Muscle of leg (tissue), 16 donors: ENCODE measurements around the gene KRCC1. TPM values are rescaled to one million over a fixed set of nuclear protein-coding genes. Genes with fewer than 3 reads are reported as not detected.
A peak's percentile ranks its signal among the peaks of the same experiment; 100 is the strongest.

Experiments
- DNase-seq: peaks from one replicate; pipeline ENCODE4 v3.0.0; 2013
- H3K27ac ChIP-seq: one replicate; pipeline ENCODE4 v1.5.1; 2013; ENCODE audit warnings: mild to moderate bottlenecking, low read length, control low read depth
- H3K27me3 ChIP-seq: one replicate; pipeline ENCODE4 v1.6.1; 2013; ENCODE audit warnings: low read length; ENCODE audit not compliant: control insufficient read depth, insufficient read depth
- H3K36me3 ChIP-seq: one replicate; pipeline ENCODE4 v1.6.1; 2013; ENCODE audit warnings: low read length; ENCODE audit not compliant: control insufficient read depth, insufficient read depth
- H3K4me1 ChIP-seq: one replicate; pipeline ENCODE4 v1.6.1; 2013; ENCODE audit warnings: low read length; ENCODE audit not compliant: control insufficient read depth, insufficient read depth
- H3K4me3 ChIP-seq: one replicate; pipeline ENCODE4 v1.5.1; 2013; ENCODE audit warnings: low read length, control low read depth
- H3K9me3 ChIP-seq: replicated peaks from 2 replicates; pipeline ENCODE4 v1.6.1; 2013; ENCODE audit warnings: low read depth, low read length; ENCODE audit not compliant: control insufficient read depth
- WGBS: methylation state at CpG from one replicate; pipeline ENCODE4 v1.1.5; 2013; ENCODE audit warnings: missing lambda C conversion rate; ENCODE audit not compliant: insufficient coverage; 5-methylcytosine and 5-hydroxymethylcytosine counted together
- long read RNA-seq, 11 donors: transcript quantifications; one replicate each; lab custom pipeline, GENCODE V29; 2026
- polyA plus RNA-seq, 8 donors: library from polyadenylated mRNA; unstranded; fragments of 120-200 nt; gene quantifications; one replicate each; pipeline versions ENCODE4 v1.2.1 to v1.2.3, GENCODE V29; 2013; ENCODE audit warnings: inconsistent platforms in 1 of 8, low replicate concordance in 1 of 8; ENCODE audit not compliant: insufficient read length in 8 of 8, insufficient read depth in 1 of 8
- total RNA-seq: library from RNA; stranded (reverse); fragments of 120-200 nt; gene quantifications from one replicate; pipeline ENCODE4 v1.2.4, GENCODE V29; 2013

KRCC1 gene
- 30.8 TPM for total RNA-seq
- 10 to 100 TPM; 33.1 to 38.3 (median 35.8) TPM for polyA plus RNA-seq
- long read RNA-seq, donor 1, transcript KRCC1-201 (4 exons, 1,753 nt), result major isoform, 6 of 6 reads
- long read RNA-seq, donor 1, partial matches to known transcripts, result 0 of 6 reads
- long read RNA-seq, donor 1, other reads (novel, unspliced or antisense), result 0 of 6 reads
- long read RNA-seq, donor 2, partial matches to known transcripts, result 0 of 2 reads
- long read RNA-seq, donor 2, other reads (novel, unspliced or antisense), result 0 of 2 reads
- long read RNA-seq, donor 3, partial matches to known transcripts, result 0 of 4 reads
- long read RNA-seq, donor 3, other reads (novel, unspliced or antisense), result 0 of 4 reads
- long read RNA-seq, donor 4, transcript KRCC1-201 (4 exons, 1,753 nt), result major isoform, 7 of 7 reads
- long read RNA-seq, donor 4, partial matches to known transcripts, result 0 of 7 reads
- long read RNA-seq, donor 4, other reads (novel, unspliced or antisense), result 0 of 7 reads
- long read RNA-seq, donor 5, transcript KRCC1-201 (4 exons, 1,753 nt), result major isoform, 38 of 38 reads
- long read RNA-seq, donor 5, partial matches to known transcripts, result 0 of 38 reads
- long read RNA-seq, donor 5, other reads (novel, unspliced or antisense), result 0 of 38 reads
- long read RNA-seq, donor 6, transcript KRCC1-201 (4 exons, 1,753 nt), result major isoform, 19 of 324 reads
- long read RNA-seq, donor 6, partial matches to known transcripts, result 192 of 324 reads
- long read RNA-seq, donor 6, other reads (novel, unspliced or antisense), result 113 of 324 reads
- long read RNA-seq, donor 7, transcript KRCC1-201 (4 exons, 1,753 nt), result major isoform, 22 of 34 reads
- long read RNA-seq, donor 7, partial matches to known transcripts, result 12 of 34 reads
- long read RNA-seq, donor 7, other reads (novel, unspliced or antisense), result 0 of 34 reads
- long read RNA-seq, donor 8, transcript KRCC1-201 (4 exons, 1,753 nt), result major isoform, 15 of 15 reads
- long read RNA-seq, donor 8, partial matches to known transcripts, result 0 of 15 reads
- long read RNA-seq, donor 8, other reads (novel, unspliced or antisense), result 0 of 15 reads
- long read RNA-seq, donor 9, transcript KRCC1-201 (4 exons, 1,753 nt), result major isoform, 11 of 11 reads
- long read RNA-seq, donor 9, partial matches to known transcripts, result 0 of 11 reads
- long read RNA-seq, donor 9, other reads (novel, unspliced or antisense), result 0 of 11 reads
- long read RNA-seq, donor 10, transcript KRCC1-201 (4 exons, 1,753 nt), result major isoform, 19 of 194 reads
- long read RNA-seq, donor 10, partial matches to known transcripts, result 109 of 194 reads
- long read RNA-seq, donor 10, other reads (novel, unspliced or antisense), result 66 of 194 reads
- long read RNA-seq, donor 11, transcript KRCC1-201 (4 exons, 1,753 nt), result major isoform, 21 of 21 reads
- long read RNA-seq, donor 11, partial matches to known transcripts, result 0 of 21 reads
- long read RNA-seq, donor 11, other reads (novel, unspliced or antisense), result 0 of 21 reads

GRCh38 chr2:88055371-88056128 is at the start of gene KRCC1:
Gene KRCC1 (minus strand): TSS chr2:88055783. CDS start chr2:88028563, 27,220 bp downstream.
- no peaks in the 10 kb centered on the region for H3K9me3 ChIP-seq
- under 1% methylated on average over 57 of the region's 77 CpGs for WGBS
- H3K27me3 ChIP-seq, result no peaks in the 10 kb centered on the region
- peak within 1 kb of the TSS; percentile 92 for H3K4me3 ChIP-seq
- peak; percentile 98 for DNase-seq
- no peaks in the 10 kb centered on the region for H3K36me3 ChIP-seq
- peaks cover 17% of the 10 kb centered on the region for H3K4me1 ChIP-seq
- peak within 1 kb of the TSS; percentile 94 for H3K27ac ChIP-seq

- no peaks in the 10 kb centered on the region for H3K27me3 ChIP-seq
- no peak overlapping the region for H3K4me3 ChIP-seq
- H3K36me3 ChIP-seq, result peaks cover 12% of the 10 kb centered on the region
- no peak overlapping the region for H3K27ac ChIP-seq
- DNase-seq, result peak; percentile 65
- H3K9me3 ChIP-seq, result no peaks in the 10 kb centered on the region
- WGBS, result 54% methylated on average over 2 of the region's 3 CpGs
- peaks cover 5% of the 10 kb centered on the region for H3K4me1 ChIP-seq
Measured at GRCh38 chr2:88100489-88100858, 44.9 kb upstream of the KRCC1 start.

- Histone ChIP-seq H3K36me3 (peaks cover 15% of the 10 kb centered on the region), H3K27ac (peak overlapping the region; percentile 16), H3K27me3 (no peaks in the 10 kb centered on the region), H3K9me3 (no peaks in the 10 kb centered on the region), H3K4me1 (peaks cover 5% of the 10 kb centered on the region), H3K4me3 (no peak overlapping the region)
- 24% methylated on average over 2 of the region's 5 CpGs for WGBS
- DNase-seq, result no peak
Measured at GRCh38 chr2:88099798-88100488, 44.4 kb upstream of the KRCC1 start.

GRCh38 chr2:88098558-88098900 is 42.9 kb upstream of the KRCC1 start:
- Histone ChIP-seq H3K4me1 (peaks cover 5% of the 10 kb centered on the region), H3K27me3 (no peaks in the 10 kb centered on the region), H3K27ac (no peak overlapping the region), H3K9me3 (no peaks in the 10 kb centered on the region), H3K36me3 (peaks cover 14% of the 10 kb centered on the region), H3K4me3 (no peak overlapping the region)
- no peak for DNase-seq

- no peak for DNase-seq
- H3K4me1 ChIP-seq, result peaks cover 5% of the 10 kb centered on the region
- WGBS, result 100% methylated on average over 1 of the region's 4 CpGs
- no peak overlapping the region for H3K27ac ChIP-seq
- no peaks in the 10 kb centered on the region for H3K27me3 ChIP-seq
- no peaks in the 10 kb centered on the region for H3K9me3 ChIP-seq
- peaks cover 18% of the 10 kb centered on the region for H3K36me3 ChIP-seq
- no peak overlapping the region for H3K4me3 ChIP-seq
Measured at GRCh38 chr2:88097891-88098557, 42.4 kb upstream of the KRCC1 start.

- Histone ChIP-seq H3K27me3 (no peaks in the 10 kb centered on the region), H3K27ac (no peak overlapping the region), H3K4me1 (peaks cover 5% of the 10 kb centered on the region), H3K4me3 (no peak overlapping the region), H3K9me3 (no peaks in the 10 kb centered on the region), H3K36me3 (peaks cover 20% of the 10 kb centered on the region)
- 50% methylated on average over 1 of the region's 3 CpGs for WGBS
- DNase-seq, result no peak
Measured at GRCh38 chr2:88097192-88097591, 41.6 kb upstream of the KRCC1 start.

- no peaks in the 10 kb centered on the region for H3K27me3 ChIP-seq
- WGBS, result 89% methylated on average over 3 of the region's 5 CpGs
- no peak overlapping the region for H3K4me3 ChIP-seq
- no peak for DNase-seq
- H3K4me1 ChIP-seq, result peaks cover 5% of the 10 kb centered on the region
- no peaks in the 10 kb centered on the region for H3K9me3 ChIP-seq
- peaks cover 20% of the 10 kb centered on the region for H3K36me3 ChIP-seq
- H3K27ac ChIP-seq, result no peak overlapping the region
Measured at GRCh38 chr2:88096708-88097107, 41.1 kb upstream of the KRCC1 start.

GRCh38 chr2:88095022-88095421 is 39.4 kb upstream of the KRCC1 start:
- 100% methylated on average over 1 of the region's 3 CpGs for WGBS
- peaks cover 22% of the 10 kb centered on the region for H3K36me3 ChIP-seq
- H3K9me3 ChIP-seq, result no peaks in the 10 kb centered on the region
- H3K4me1 ChIP-seq, result no peaks in the 10 kb centered on the region
- DNase-seq, result no peak
- no peak overlapping the region for H3K4me3 ChIP-seq
- H3K27ac ChIP-seq, result no peak overlapping the region
- H3K27me3 ChIP-seq, result no peaks in the 10 kb centered on the region
